GM18508 (cell line): ENCODE data around the gene RBM22.
A peak's percentile ranks its signal among the peaks of the same experiment; 100 is the strongest.
"Not testable (repeated sequence)": the region's sequence is repeated elsewhere in the genome, so short reads cannot be mapped to it uniquely, and the experiment has no call there.

Source experiments
- ATAC-seq: cut with Tn5 transposase; IDR thresholded peaks from one replicate; pipeline ENCODE4 v1.9.1; 2021; ENCODE audit warnings: moderate number of reproducible peaks; ENCODE audit not compliant: insufficient read depth, unreplicated experiment

RBM22 gene

DNA sequence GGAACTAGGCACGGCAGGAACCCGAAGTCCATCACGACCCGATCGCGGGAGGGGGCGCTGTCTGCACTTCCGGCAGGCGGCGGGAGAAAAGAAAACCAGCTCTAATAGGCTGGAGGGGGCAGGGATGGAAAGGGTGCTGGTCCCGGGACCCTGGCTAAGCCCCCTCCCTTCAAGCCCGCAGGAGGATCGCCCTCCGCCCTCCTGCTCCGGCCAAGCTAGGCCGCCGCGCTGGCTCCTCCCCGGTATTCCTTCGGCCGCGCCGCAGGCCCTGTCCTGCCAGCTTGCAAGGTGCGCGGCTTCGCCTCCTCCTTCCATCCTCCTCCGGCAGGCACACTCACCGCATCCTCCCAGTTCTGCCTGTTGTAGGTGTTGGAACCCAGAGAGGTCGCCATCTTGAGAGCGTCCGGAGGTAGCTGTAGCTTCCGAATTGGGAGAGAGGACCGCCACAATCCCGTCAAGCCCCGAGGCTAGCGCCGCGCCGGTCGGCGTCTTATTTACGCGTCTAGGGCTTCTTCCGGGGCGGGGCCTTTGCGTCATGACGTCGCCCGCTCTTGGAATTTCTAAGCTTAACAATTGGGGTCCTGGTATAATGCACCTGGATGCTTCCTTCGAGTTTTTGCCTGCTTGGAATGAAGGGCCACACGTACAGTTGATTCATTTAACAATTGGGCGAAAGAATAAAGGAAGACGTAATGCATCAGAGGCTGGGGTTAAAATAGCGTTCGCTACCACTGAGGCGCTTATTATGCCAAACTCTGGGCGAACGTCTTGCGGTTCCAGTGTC is at the start of gene RBM22:
Gene RBM22, minus strand, starts transcription at position 469 of the 784 bp plus-strand sequence. Its CDS starts 77 bp downstream, at position 392.
- peak; percentile 75 for ATAC-seq

DNA sequence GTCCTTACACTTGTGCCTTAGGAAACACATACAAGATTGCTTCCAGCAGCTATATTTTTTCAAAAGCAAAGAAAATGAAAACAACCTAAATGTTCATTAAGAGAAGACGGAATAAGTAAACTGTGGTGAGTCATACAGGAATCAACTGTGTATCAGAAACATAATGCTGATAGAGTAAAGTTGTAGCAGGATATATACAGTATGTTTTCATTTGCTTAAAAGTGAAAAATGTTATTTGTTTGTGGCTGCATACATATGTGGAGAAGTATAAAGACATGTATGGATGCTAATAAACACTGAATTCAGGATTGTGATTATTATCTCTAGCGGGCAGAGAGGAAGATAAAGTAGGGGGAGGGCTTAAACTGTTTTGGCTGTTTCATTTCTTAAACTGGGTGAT is 49.6 kb upstream of the RBM22 start:
- no peak for ATAC-seq

DNA sequence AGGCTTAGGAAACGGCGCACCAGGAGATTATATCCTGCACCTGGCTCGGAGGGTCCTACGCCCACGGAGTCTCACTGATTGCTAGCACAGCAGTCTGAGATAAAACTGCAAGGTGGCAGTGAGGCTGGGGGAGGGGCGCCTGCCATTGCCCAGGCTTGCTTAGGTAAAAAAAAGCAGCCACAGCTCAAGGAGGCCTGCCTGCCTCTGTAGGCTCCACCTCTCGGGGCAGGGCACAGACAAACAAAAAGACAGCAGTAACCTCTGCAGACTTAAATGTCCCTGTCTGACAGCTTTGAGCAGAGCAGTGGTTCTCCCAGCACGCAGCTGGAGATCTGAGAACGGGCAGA is 42.3 kb upstream of the RBM22 start:
- not testable (repeated sequence) for ATAC-seq

DNA sequence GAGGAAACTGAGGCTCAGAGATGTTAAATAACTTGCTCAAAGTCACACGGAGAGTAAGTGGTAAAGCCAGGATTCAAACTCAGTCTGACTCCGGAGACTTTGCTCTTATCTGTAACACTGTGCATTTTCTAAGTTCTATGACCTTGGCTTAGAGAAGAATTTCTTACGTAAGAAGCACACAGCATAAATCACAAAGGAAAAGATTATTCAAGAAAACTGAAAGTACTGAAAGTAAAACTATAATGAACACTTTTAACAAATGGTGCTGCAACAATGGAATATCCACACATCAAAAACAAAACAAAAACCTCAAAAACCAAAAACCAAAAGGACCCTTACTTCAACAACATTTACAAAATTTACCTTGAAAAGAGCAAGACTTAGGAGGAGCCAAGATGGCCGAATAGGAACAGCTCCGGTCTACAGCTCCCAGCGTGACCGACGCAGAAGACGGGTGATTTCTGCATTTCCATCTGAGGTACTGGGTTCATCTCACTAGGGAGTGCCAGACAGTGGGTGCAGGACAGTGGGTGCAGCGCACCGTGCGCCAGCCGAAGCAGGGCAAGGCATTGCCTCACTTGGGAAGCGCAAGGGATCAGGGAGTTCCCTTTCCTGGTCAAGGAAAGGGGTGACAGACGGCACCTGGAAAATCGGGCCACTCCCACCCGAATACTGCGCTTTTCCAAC is 41.7 kb upstream of the RBM22 start:
- not testable (repeated sequence) for ATAC-seq

DNA sequence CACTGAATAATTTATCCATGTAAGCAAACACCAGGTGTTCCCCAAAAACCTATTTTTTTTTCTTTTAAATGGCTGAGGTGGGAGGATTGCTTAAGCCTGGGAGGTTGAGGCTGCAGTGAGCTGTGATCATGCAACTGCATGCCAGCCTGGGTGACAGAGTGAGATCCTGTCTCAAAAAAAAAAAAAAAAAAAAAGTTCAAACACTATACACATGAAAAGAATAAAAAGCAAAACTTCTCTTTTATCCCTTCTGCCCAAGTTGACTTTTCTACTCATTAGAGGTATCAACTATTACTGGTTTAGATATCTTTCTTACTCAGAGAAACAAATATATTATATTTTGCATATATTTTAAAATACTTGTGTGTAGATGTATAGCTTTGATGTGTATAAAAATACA is 40.1 kb upstream of the RBM22 start:
- no peak for ATAC-seq

DNA sequence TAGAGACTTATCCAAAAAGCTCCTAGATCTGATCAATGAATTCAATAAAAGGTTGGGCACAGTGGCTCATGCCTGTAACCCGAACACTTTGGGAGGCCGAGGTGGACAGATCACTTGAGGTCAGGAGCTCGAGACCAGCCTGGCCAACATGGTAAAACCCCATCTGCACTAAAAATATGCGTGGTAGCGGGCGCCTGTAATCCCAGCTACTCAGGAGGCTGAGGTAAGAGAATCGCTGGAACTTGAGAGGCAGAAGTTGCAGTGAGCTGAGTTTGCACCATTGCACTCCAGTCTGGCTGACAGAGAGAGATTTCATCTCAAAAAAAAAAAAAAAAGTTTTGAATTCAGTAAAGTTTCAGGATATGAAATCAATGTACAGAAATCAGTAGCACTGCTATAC is 38.0 kb upstream of the RBM22 start:
- no peak for ATAC-seq

DNA sequence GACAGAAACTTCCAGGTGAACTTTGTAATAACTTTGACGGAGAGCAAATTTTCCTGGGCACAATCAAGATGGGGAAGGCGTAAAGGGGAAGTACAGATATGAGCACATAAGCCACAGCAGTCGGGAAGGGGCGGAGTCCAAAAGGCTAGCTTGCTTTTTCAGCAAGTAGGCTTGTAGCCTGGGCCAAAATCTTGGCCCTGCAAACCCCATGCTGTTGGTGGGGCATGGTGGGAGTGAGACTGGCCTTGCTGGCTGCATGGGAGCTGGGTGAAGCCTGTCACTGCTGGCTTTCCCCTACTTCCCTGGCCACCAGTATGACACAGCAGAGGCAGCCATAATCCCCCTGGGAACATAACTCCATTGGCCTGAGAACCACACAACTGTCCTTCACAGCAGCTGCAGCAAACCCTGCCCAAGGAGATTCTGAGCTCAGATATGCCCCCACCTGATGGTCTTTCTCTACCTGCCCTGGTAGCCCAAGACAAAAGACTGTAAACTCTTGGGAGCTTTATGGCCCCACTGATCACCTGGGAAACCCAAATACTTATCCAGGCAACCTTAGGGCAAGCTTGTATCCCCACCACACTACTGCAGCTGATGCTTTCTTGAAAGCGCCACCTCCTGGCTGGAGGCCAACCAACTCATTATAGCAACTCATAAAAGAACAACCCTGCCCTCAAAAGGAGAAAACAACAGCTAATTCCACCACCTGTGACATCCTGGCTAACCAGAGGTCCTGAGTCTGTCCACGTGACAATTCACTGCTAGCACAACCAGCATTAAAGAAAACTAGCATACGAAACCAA is 33.9 kb upstream of the RBM22 start:
- ATAC-seq = no peak

DNA sequence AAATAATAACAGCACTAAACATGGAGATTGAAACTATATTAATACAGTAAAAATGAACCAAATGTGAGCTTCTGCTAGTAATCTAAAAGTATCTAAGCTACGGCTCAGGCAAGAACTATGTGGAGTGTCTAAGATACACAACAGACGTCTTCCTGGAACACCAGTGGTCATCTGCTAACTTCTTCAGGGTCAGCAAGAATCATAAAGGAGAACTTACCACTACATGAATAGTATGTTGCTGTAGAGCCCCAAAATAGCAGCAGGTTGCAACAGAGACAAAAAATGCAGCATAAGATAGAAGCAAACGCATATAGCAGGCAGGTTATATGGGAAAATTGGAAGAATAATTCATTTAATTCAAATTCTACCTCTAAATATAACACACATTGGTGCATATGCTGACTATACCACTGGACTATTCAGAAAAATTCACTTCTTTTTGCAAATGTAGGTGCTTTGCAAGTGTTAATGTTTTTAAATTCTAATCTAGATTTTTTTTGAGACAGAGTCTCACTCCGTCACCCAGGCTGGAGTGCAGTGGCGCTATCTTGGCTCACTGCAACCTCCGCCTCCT is 30.9 kb upstream of the RBM22 start:
- ATAC-seq = no peak

DNA sequence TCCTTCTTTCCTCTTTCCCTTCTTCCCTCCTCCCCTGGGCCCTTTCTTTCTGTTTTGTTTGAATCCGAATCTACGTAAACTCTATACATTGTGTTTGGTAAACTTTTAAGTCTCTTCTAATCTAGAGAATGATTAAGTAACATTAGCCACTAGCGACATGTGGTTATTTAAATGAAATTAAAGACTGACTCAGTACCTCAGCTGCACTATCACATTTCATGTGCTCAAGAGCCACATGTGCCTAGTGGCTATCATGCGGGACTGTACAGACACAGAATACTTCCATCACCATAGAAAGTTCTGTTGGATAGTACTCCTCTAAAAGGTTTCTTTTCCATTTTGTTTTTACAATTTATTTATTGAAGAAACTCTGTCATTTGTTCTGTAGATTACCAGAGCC is 29.0 kb upstream of the RBM22 start:
- ATAC-seq = no peak

DNA sequence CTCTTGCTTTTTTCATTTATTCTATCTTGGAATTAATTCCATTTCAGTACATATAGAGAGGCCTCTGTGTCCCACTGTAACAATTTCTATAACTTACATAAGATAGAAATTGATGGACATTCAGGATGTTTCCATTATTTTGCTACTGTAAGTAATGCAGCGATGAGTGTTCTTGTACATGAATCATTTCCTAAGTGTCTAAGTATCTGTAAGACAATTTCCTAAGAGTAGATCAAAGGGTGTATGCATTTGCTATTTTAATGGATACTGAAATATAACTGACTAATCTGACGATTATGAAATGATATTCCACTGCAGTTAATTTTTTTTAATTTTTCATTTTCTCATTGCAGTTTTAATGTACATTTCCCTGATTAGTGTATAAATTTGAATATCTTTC is 23.0 kb upstream of the RBM22 start:
- ATAC-seq = no peak

DNA sequence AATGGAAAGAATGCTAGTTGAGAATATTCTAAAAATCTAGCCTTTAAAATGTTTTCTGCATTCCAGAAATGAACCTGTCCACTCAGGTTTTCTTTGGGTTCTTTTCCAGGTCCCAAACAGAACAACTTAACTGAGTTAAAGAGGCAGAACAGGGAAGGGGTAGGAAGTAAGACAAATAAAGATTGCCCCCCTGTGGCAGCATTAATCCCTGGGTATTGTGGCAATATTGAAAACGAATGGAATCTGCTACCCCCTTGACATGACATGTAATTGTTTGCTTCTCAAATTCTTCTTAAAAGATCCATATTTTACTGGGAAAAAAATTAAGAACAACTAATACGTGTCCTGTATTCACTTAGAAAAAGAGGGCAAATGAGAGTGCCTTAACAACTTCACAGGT is 9.3 kb upstream of the RBM22 start:
- ATAC-seq = no peak

DNA sequence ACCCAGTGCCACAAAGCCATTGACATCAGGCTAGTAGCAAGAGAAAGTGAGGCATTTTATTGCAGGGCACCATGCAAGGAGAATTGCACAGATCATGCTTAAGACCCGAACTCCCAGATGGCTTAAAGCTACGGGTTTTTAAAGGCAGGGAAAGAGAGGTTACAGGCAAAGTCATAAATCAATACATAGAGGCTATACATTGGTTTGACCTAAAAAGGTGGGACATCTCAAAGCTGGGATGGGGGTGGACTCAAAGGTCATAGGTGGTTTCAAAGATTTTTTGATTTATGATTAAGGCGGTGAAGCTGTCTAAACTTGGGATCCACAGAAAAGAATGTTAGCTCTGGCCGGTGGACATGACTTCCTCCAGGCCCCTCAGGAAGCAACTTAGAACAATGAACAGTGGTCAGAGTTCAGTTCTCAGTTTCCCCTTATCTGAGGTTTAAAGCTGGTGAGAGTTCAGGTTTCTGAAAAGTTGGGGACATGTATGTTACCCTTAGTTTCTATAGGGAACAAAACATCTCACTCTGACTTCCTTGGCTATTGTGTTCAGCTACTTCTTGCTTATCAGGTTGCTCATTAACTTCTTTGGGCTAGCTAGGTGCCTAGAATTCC is 6.0 kb upstream of the RBM22 start:
- ATAC-seq = no peak

DNA sequence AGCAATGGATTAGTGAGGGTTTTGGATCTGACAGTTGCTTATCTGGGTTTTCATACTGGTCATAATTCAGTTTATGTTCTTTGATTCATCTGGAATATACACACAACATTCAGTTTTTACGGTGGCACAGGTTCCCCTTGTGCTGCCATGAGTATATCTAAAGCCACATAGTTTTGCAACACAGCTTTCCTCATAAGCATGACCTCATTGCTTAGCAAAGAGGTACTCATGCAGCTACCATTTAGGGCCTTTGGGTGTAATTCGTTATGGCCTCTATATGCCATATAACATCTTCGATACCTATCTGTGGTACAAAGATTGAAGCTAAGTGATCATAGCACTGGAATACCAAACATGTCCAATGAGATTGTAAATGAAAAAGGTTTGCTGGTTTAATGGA is 2.9 kb upstream of the RBM22 start:
- no peak for ATAC-seq

DNA sequence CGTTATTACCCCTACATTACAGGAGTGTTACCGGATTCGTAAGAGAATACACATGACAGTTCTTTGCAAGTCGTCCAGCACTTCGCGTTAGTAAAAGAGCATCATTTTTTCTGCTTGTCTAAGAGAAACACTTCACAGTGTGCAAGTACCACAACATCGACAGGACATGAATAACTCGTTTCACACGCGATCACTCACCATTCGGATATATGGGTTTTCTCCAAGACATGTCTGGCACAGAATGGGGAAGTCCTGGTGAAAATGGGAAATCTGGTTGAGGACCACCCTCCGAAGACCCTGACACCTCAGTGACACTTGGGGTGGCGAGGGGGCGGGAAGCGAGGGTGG is 642 bp downstream of the RBM22 start:
- no peak for ATAC-seq

DNA sequence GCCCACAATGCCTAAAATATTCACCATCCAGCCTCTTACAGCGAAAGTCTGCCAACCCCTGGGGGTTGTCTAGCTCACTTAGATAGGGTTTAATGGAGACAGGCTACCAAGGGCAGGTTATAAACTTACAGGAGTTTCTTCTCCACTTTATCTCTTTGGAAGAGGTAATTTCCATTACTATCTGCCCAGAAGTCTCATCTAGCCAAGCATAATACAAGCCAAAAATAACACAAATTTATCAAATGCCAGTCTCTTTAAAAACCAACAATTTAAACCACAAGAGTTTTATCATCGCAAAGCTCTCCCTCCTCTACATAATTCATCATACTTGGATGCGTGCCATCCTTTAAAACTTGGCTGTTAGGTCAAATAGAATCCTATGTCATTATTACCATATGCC is 6.2 kb downstream of the RBM22 start:
- no peak for ATAC-seq

DNA sequence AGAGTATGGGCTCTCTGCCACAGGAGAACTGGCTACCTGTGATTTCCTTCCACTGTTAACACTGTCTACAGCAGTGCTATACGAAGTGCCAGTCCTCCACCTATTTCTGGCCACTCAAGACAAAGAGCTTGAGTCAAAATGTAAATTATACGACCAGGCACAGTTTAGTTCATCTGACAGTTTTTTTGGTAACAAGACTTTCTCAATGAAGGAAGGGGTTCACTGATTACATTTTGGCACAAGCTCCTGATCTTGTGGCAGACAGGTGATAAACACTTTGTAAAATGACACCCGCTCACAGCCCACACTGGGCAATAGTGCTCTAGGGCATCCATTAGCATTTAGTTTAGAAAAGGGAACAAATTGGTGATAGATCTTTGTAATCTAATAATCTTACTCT is 8.6 kb downstream of the RBM22 start:
- no peak for ATAC-seq

DNA sequence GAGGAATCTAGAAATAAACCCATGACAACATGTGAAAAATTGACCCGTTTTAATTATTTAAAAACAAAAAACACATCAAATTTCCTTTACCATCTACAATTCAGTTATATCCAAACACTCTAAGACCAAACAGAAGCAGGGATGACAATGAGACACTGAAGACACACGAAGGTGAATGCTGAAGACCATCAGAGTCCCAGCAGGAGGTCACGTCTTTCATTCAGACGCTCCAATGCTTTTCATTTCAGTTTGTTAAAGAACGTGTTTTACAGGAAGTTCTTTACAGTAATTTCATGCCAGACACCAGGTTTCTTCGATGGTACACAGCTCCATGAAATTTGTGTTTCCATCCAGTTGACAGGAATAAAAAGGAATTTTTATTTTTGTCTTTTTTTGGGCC is 10.1 kb downstream of the RBM22 start:
- ATAC-seq = no peak

DNA sequence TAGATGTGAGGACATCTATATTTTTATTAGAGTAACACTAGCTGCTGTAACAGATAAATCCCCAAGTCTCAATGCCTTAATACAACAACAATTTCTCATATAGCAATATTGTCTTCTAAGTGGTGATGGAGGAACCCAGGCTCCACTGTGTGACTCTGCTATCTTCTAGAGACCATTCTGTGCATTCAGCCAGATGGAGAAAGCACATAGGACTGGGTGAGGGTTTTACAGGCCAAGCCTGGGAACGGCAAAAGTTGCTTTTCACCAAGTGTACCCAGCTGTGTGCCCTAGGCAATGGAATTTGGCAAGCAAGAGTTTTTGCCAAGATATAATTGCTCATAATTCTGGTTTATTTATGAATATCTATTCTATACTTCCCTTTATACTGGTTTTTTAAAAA is 11.7 kb downstream of the RBM22 start:
- ATAC-seq = no peak

DNA sequence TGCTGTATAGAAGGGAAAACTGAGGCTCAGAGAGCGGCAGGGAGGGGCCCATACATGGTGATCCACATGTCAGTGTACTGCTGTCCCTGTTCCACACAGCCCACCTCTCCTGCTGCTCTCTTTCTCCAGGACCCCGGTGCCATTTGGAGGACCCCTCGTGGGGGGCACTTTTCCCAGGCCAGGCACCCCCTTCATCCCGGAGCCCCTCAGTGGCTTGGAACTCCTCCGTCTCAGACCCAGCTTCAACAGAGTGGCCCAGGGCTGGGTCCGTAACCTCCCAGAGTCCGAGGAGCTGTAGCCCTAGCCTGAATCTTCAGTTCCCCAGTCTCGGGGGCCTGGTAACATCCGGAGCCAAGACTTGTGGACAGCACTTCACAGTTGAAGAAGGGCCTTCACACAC is 24.3 kb downstream of the RBM22 start:
- ATAC-seq = no peak

DNA sequence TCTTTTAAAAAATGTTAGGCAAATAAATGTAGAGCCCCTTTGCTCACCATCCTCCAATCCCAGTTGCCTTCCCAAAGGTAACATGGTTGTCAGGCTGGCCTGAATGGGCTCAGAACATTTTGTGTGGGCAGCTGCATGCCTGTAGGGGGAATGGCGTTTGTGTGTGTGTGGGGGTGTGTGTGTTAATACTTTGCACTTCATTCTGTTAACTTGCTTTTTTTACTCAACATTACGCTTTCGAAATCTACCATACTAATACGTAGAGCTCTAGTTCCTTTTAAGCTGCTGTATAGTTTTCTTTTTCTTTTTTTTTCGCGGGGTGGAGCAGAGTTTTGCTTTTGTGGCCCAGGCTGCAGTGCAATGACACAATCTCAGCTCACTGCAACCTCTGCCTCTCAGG is 25.8 kb downstream of the RBM22 start:
- no peak for ATAC-seq
